Measurements from ENCODE around the gene MEIKIN. TPM values are rescaled to one million over a fixed set of nuclear protein-coding genes. Genes with fewer than 3 reads are reported as not detected.

Gene MEIKIN
- total RNA-seq, result 10 to 100 TPM in 1 of 2 donors, not detected in 1; 39.2 TPM

- no peak within 1 kb of the TSS for H3K4me3 ChIP-seq
- no peaks in the 10 kb centered on the region for H3K9me3 ChIP-seq
- TF ChIP-seq CTCF (IDR thresholded peaks at IDR 0.05) (no peak), POLR2A (IDR thresholded peaks at IDR 0.05) (no peak)
- no peaks in the 10 kb centered on the region for H3K36me3 ChIP-seq (replicated peaks in 1 of 2; ENCODE audit: insufficient read depth in 1 of 2, low read depth in 2 of 2)
- intact Hi-C loops (cut with DNase I), result no loop called here
- ATAC-seq (no peak), DNase-seq (no peak)
- H3K4me1 ChIP-seq, result peaks cover 3% of the 10 kb centered on the region
- H3K27me3 ChIP-seq, result no peaks in the 10 kb centered on the region
- WGBS, 2 donors, result 84% methylated on average over 24 of the region's 24 CpGs
- no peak within 1 kb of the TSS for H3K27ac ChIP-seq
These were observed at the start of gene MEIKIN for GRCh38 chr5:131945551-131946168. Gene MEIKIN (minus strand): TSS chr5:131945663. CDS start chr5:131945505, 158 bp downstream.

- no peak overlapping the region for H3K4me3 ChIP-seq
- DNase-seq (no peak), ATAC-seq (no peak)
- intact Hi-C loops (cut with DNase I), result no loop called here
- no peaks in the 10 kb centered on the region for H3K36me3 ChIP-seq (replicated peaks in 1 of 2; ENCODE audit: insufficient read depth in 1 of 2, low read depth in 2 of 2)
- peaks cover 24% of the 10 kb centered on the region for H3K4me1 ChIP-seq
- H3K9me3 ChIP-seq, result no peaks in the 10 kb centered on the region
- WGBS, 2 donors, result 82 to 89% methylated on average over 6 to 7 of the region's 7 CpGs
- no peaks in the 10 kb centered on the region for H3K27me3 ChIP-seq
- TF ChIP-seq CTCF (IDR thresholded peaks at IDR 0.05) (no peak), POLR2A (IDR thresholded peaks at IDR 0.05) (no peak)
- no peak overlapping the region for H3K27ac ChIP-seq
These were observed 49.2 kb upstream of the MEIKIN start for GRCh38 chr5:131994533-131995226.

- Histone ChIP-seq H3K4me1 (peaks cover 24% of the 10 kb centered on the region), H3K27ac (no peak overlapping the region), H3K27me3 (no peaks in the 10 kb centered on the region), H3K4me3 (no peak overlapping the region), H3K36me3 (replicated peaks in 1 of 2; ENCODE audit: insufficient read depth in 1 of 2, low read depth in 2 of 2) (no peaks in the 10 kb centered on the region), H3K9me3 (no peaks in the 10 kb centered on the region)
- DNase-seq (no peak), ATAC-seq (no peak)
- TF ChIP-seq POLR2A (IDR thresholded peaks at IDR 0.05) (no peak), CTCF (IDR thresholded peaks at IDR 0.05) (no peak)
- intact Hi-C loops (cut with DNase I), result no loop called here
- WGBS, 2 donors, result 82 to 94% methylated on average over 3 to 7 of the region's 7 CpGs
These were observed 48.6 kb upstream of the MEIKIN start for GRCh38 chr5:131994090-131994489.

GRCh38 chr5:131993676-131994075, 48.2 kb upstream of the MEIKIN start:
- Histone ChIP-seq H3K4me1 (peaks cover 24% of the 10 kb centered on the region), H3K27me3 (no peaks in the 10 kb centered on the region), H3K36me3 (replicated peaks in 1 of 2; ENCODE audit: insufficient read depth in 1 of 2, low read depth in 2 of 2) (no peaks in the 10 kb centered on the region), H3K4me3 (no peak overlapping the region), H3K9me3 (no peaks in the 10 kb centered on the region), H3K27ac (no peak overlapping the region)
- TF ChIP-seq CTCF (IDR thresholded peaks at IDR 0.05) (no peak), POLR2A (IDR thresholded peaks at IDR 0.05) (no peak)
- no peak for ATAC-seq
- DNase-seq, result no peak
- intact Hi-C loops (cut with DNase I), result no loop called here
- WGBS, 2 donors, result 81 to 93% methylated on average over 3 to 4 of the region's 4 CpGs
